ENCODE measurements around the gene CBFA2T3.

The CBFA2T3 gene

DNA sequence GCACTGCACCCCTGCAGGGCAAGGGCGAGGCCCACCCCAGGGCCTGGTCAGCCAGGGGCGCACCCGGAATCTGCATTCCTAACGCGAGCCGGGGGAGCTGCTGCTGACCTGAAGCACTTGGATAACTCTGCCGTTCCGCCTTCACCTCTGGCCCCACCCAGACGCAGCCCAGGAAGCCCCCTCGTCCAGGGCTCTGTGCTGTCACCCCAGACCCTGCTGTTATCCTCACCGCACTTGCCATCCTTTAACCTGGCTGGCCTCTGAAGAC lies 97.3 kb downstream of the CBFA2T3 start:
- no peaks in the 10 kb centered on the region for H3K27me3 ChIP-seq (ENCODE audit: low read depth, low read length)
- TF ChIP-seq EZH2phosphoT487 (IDR thresholded peaks at IDR 0.05; ENCODE audit: low read depth), result no peak
- TF ChIP-seq, protein P1, sequence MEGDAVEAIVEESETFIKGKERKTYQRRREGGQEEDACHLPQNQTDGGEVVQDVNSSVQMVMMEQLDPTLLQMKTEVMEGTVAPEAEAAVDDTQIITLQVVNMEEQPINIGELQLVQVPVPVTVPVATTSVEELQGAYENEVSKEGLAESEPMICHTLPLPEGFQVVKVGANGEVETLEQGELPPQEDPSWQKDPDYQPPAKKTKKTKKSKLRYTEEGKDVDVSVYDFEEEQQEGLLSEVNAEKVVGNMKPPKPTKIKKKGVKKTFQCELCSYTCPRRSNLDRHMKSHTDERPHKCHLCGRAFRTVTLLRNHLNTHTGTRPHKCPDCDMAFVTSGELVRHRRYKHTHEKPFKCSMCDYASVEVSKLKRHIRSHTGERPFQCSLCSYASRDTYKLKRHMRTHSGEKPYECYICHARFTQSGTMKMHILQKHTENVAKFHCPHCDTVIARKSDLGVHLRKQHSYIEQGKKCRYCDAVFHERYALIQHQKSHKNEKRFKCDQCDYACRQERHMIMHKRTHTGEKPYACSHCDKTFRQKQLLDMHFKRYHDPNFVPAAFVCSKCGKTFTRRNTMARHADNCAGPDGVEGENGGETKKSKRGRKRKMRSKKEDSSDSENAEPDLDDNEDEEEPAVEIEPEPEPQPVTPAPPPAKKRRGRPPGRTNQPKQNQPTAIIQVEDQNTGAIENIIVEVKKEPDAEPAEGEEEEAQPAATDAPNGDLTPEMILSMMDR (IDR thresholded peaks at IDR 0.05; ENCODE audit: low read depth, low read length), result no peak

GRCh38 chr16:88878967-88879787 lies 97.8 kb downstream of the CBFA2T3 start:
- no peaks in the 10 kb centered on the region for H3K4me1 ChIP-seq (ENCODE audit: low read length)
- H3K9ac ChIP-seq (ENCODE audit: low read length), result no peak overlapping the region
- no peaks in the 10 kb centered on the region for H4K20me1 ChIP-seq (ENCODE audit: insufficient read depth, low read length)
- H3K79me2 ChIP-seq (ENCODE audit: low read length), result no peaks in the 10 kb centered on the region
- H3K27ac ChIP-seq (ENCODE audit: low read length), result no peak overlapping the region
- no peak for TF ChIP-seq EZH2phosphoT487 (IDR thresholded peaks at IDR 0.05; ENCODE audit: low read depth)
- TF ChIP-seq, protein P1 (IDR thresholded peaks at IDR 0.05; ENCODE audit: low read depth, low read length), result no peak
- no peaks in the 10 kb centered on the region for H3K9me3 ChIP-seq (ENCODE audit: insufficient read depth, low read length)
- H3K4me3 ChIP-seq (ENCODE audit: low read length), result no peak overlapping the region
- peaks cover 61% of the 10 kb centered on the region for H3K36me3 ChIP-seq (replicated peaks; ENCODE audit: low read depth, low read length)
- H3K4me2 ChIP-seq (ENCODE audit: low read length), result no peak overlapping the region
- no peaks in the 10 kb centered on the region for H3K27me3 ChIP-seq (ENCODE audit: low read depth, low read length)
- no peak overlapping the region for H2AFZ ChIP-seq (ENCODE audit: low read depth, low read length)

More for the DNA sequence above, 97.3 kb downstream of the CBFA2T3 start:
- no peaks in the 10 kb centered on the region for H3K4me1 ChIP-seq (ENCODE audit: low read length)
- H2AFZ ChIP-seq (ENCODE audit: low read depth, low read length), result no peak overlapping the region
- no peak overlapping the region for H3K4me2 ChIP-seq (ENCODE audit: low read length)
- H3K27ac ChIP-seq (ENCODE audit: low read length), result no peak overlapping the region
- H3K4me3 ChIP-seq (ENCODE audit: low read length), result no peak overlapping the region
- H3K79me2 ChIP-seq (ENCODE audit: low read length), result no peaks in the 10 kb centered on the region
- H4K20me1 ChIP-seq (ENCODE audit: insufficient read depth, low read length), result no peaks in the 10 kb centered on the region
- peaks cover 65% of the 10 kb centered on the region for H3K36me3 ChIP-seq (replicated peaks; ENCODE audit: low read depth, low read length)
- no peak overlapping the region for H3K9ac ChIP-seq (ENCODE audit: low read length)
- H3K9me3 ChIP-seq (ENCODE audit: insufficient read depth, low read length), result no peaks in the 10 kb centered on the region

DNA sequence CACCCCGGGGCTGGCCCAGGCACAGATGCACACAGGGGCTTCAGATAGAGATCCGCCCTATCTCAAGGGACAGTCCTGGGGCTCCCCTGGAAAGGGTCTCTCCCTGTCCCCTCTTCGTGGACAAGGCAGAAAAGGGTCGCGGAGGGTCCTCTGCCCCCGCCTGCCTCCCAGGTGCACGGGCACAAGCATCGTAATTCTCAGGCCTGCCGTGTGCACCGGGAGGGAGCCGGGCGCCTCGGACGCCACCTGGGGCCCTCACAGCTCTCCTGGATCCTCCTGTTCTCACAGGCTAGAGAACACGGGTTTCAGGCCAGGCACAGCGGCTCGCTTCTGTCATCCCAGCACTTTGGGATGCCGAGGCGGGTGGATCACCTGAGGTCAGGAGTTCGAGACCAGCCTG lies 98.7 kb downstream of the CBFA2T3 start:
- Histone ChIP-seq H3K4me3 (ENCODE audit: low read length) (no peak overlapping the region), H2AFZ (ENCODE audit: low read depth, low read length) (no peak overlapping the region), H3K9ac (ENCODE audit: low read length) (no peak overlapping the region), H3K27me3 (ENCODE audit: low read depth, low read length) (no peaks in the 10 kb centered on the region), H3K9me3 (ENCODE audit: insufficient read depth, low read length) (no peaks in the 10 kb centered on the region), H3K4me2 (ENCODE audit: low read length) (no peak overlapping the region), H3K4me1 (ENCODE audit: low read length) (no peaks in the 10 kb centered on the region), H4K20me1 (ENCODE audit: insufficient read depth, low read length) (no peaks in the 10 kb centered on the region), H3K27ac (ENCODE audit: low read length) (no peak overlapping the region), H3K79me2 (ENCODE audit: low read length) (no peaks in the 10 kb centered on the region), H3K36me3 (replicated peaks; ENCODE audit: low read depth, low read length) (peaks cover 55% of the 10 kb centered on the region)
- TF ChIP-seq EZH2phosphoT487 (IDR thresholded peaks at IDR 0.05; ENCODE audit: low read depth), result no peak
- TF ChIP-seq, protein P1 (IDR thresholded peaks at IDR 0.05; ENCODE audit: low read depth, low read length), result no peak

DNA sequence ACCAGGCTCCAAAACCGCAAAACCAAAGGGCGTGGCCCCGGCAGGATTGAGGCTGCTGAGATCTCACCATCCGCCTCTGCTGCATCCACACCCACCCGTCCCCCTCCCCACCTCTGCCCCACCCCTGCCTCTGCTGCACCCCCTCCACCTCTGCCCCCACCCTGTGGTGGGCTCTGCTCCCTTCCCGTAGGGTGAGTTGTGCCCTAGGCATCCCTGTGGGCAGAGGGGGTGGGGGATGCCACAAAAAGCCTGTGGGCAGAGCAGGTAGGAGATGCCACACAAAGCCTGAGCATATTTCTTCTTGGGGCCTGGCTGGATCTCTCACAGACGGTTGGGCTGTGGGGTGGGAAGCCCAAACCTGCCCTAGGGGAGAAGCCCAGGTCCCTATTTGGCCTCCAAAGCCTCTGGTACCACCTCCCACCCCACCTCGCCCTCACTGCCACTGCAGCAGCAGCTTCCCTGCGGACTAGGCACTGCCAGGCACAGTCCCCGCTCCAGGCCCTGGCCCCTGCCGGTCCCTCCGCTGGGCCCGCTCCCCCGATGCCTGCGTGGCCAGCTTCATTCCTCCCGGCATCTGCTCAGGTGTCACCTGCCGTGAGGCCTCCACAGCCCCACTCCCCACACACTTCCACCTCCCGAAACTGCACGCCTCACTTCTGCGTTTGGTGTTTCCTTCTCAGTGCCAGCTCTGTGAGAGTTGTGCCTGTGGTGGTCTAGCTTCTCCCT lies 99.3 kb downstream of the CBFA2T3 start:
- no peak overlapping the region for H3K4me3 ChIP-seq (ENCODE audit: low read length)
- H3K9ac ChIP-seq (ENCODE audit: low read length), result no peak overlapping the region
- no peaks in the 10 kb centered on the region for H4K20me1 ChIP-seq (ENCODE audit: insufficient read depth, low read length)
- no peak overlapping the region for H3K4me2 ChIP-seq (ENCODE audit: low read length)
- H3K79me2 ChIP-seq (ENCODE audit: low read length), result no peaks in the 10 kb centered on the region
- H3K36me3 ChIP-seq (replicated peaks; ENCODE audit: low read depth, low read length), result peaks cover 48% of the 10 kb centered on the region
- no peaks in the 10 kb centered on the region for H3K27me3 ChIP-seq (ENCODE audit: low read depth, low read length)
- H3K9me3 ChIP-seq (ENCODE audit: insufficient read depth, low read length), result no peaks in the 10 kb centered on the region
- H2AFZ ChIP-seq (ENCODE audit: low read depth, low read length), result no peak overlapping the region
- TF ChIP-seq, protein P1 (IDR thresholded peaks at IDR 0.05; ENCODE audit: low read depth, low read length), result no peak
- TF ChIP-seq EZH2phosphoT487 (IDR thresholded peaks at IDR 0.05; ENCODE audit: low read depth), result no peak
- no peak overlapping the region for H3K27ac ChIP-seq (ENCODE audit: low read length)
- no peaks in the 10 kb centered on the region for H3K4me1 ChIP-seq (ENCODE audit: low read length)
